Activated naive CD4-positive, alpha-beta T cell treated with anti-CD3 and anti-CD28 coated beads, Interleukin-2, amount 10 ng/mL, durations not matched to agents 7 days and 5 days (primary cell): ENCODE measurements around the gene MC2R.

Source experiments
- CTCF ChIA-PET: fragments of 350-600 bp; sonication (Branson Sonifier 250); formaldehyde crosslinking; loops from one replicate; lab custom pipeline; 2021; ENCODE audit warnings: antibody characterized with exemption; lab: Charles Lee
- DNase-seq: peaks from one replicate; pipeline ENCODE4 v3.0.0-alpha.2; 2020
- H3K27ac Mint-ChIP-seq: one replicate; pipeline ENCODE4 v1.8.0; 2021; ENCODE audit warnings: mild to moderate bottlenecking, moderate library complexity, mixed read lengths
- H3K27me3 Mint-ChIP-seq: one replicate; pipeline ENCODE4 v1.8.0; 2021; ENCODE audit warnings: mild to moderate bottlenecking, mixed read lengths
- H3K36me3 Mint-ChIP-seq: one replicate; pipeline ENCODE4 v1.8.0; 2021; ENCODE audit warnings: mixed read lengths
- H3K4me1 Mint-ChIP-seq: one replicate; pipeline ENCODE4 v1.8.0; 2021; ENCODE audit warnings: mixed read lengths
- H3K4me3 Mint-ChIP-seq: one replicate; pipeline ENCODE4 v1.8.0; 2021; ENCODE audit warnings: mild to moderate bottlenecking, moderate library complexity, mixed read lengths
- H3K9me3 Mint-ChIP-seq: one replicate; pipeline ENCODE4 v1.8.0; 2021; ENCODE audit warnings: mixed read lengths

MC2R gene

DNA sequence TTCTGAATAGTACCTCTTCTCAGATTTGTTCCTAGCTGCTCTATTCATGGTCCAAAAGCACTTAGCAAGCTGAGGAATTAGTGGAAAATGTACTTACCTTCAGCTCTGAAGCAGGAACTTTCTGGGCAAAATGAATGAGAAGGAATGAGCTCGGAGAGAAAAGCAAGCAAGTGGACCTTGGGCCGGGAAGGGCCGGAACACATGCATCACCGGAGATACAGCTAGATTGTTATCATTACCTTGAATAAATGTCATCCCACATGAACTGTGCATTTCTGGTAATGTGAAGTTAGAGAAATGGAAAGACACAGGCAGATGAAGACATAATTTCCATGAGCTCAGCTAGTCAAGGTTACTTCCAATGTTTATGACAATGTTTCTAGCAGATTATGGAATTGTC, at the start of gene MC2R:
Gene MC2R, minus strand, starts transcription at position 146 of the 400 bp plus-strand sequence. CDS start 30,018 bp downstream, outside the sequence.
- H3K9me3 Mint-ChIP-seq, result no peaks in the 10 kb centered on the region
- H3K27me3 Mint-ChIP-seq, result peaks cover 7% of the 10 kb centered on the region
- CTCF ChIA-PET, result no interaction called here
- no peak for DNase-seq
- no peaks in the 10 kb centered on the region for H3K36me3 Mint-ChIP-seq
- no peak within 1 kb of the TSS for H3K27ac Mint-ChIP-seq
- no peak within 1 kb of the TSS for H3K4me3 Mint-ChIP-seq
- no peaks in the 10 kb centered on the region for H3K4me1 Mint-ChIP-seq

- Mint-ChIP-seq H3K36me3 (no peaks in the 10 kb centered on the region), H3K27me3 (no peaks in the 10 kb centered on the region), H3K4me3 (no peak overlapping the region), H3K4me1 (no peaks in the 10 kb centered on the region), H3K27ac (no peak overlapping the region), H3K9me3 (peaks cover 2% of the 10 kb centered on the region)
- no peak for DNase-seq
- CTCF ChIA-PET, result no interaction called here
Measured at GRCh38 chr18:13945811-13946210, 30.5 kb upstream of the MC2R start.

- Mint-ChIP-seq H3K4me3 (no peak overlapping the region), H3K27me3 (no peaks in the 10 kb centered on the region), H3K36me3 (no peaks in the 10 kb centered on the region), H3K27ac (no peak overlapping the region), H3K4me1 (no peaks in the 10 kb centered on the region), H3K9me3 (no peaks in the 10 kb centered on the region)
- CTCF ChIA-PET, result no interaction called here
- DNase-seq, result no peak
Measured at GRCh38 chr18:13943338-13943737, 28.0 kb upstream of the MC2R start.

- H3K27ac Mint-ChIP-seq, result no peak overlapping the region
- no peaks in the 10 kb centered on the region for H3K27me3 Mint-ChIP-seq
- CTCF ChIA-PET, result no interaction called here
Measured at GRCh38 chr18:13940326-13940725, 25.0 kb upstream of the MC2R start.

DNA sequence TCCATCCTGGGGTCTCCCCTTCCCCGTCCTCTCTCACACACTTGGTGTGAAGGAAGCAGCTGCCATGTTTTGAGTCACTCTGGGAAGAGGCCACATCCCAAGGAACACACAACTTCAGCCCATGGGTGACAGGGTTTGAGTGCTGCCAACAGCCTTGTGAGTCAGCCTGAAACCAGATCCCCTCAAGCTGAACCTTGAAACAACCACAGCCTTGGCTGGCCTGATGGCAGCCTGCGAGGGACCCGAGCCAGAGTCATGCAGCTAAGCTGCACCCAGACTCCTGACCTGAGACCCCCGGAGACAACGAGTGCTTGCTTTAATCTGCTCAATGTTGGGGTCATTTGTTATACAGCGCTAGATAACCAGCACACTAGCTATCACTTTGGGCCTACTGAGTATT, 19.3 kb upstream of the MC2R start:
- H3K27ac Mint-ChIP-seq, result no peak overlapping the region
- no peaks in the 10 kb centered on the region for H3K4me1 Mint-ChIP-seq
- no peaks in the 10 kb centered on the region for H3K36me3 Mint-ChIP-seq
- no peak overlapping the region for H3K4me3 Mint-ChIP-seq
- H3K9me3 Mint-ChIP-seq, result no peaks in the 10 kb centered on the region
- H3K27me3 Mint-ChIP-seq, result no peaks in the 10 kb centered on the region
- CTCF ChIA-PET, result no interaction called here
- no peak for DNase-seq

More at GRCh38 chr18:13940326-13940725, 25.0 kb upstream of the MC2R start:
- Mint-ChIP-seq H3K4me3 (no peak overlapping the region), H3K9me3 (no peaks in the 10 kb centered on the region), H3K4me1 (no peaks in the 10 kb centered on the region), H3K36me3 (no peaks in the 10 kb centered on the region)
- DNase-seq, result no peak

GRCh38 chr18:13934058-13934457, 18.7 kb upstream of the MC2R start:
- no peak overlapping the region for H3K4me3 Mint-ChIP-seq
- no peak overlapping the region for H3K27ac Mint-ChIP-seq
- no peaks in the 10 kb centered on the region for H3K36me3 Mint-ChIP-seq
- CTCF ChIA-PET, result no interaction called here
- H3K27me3 Mint-ChIP-seq, result no peaks in the 10 kb centered on the region
- no peak for DNase-seq
- no peaks in the 10 kb centered on the region for H3K9me3 Mint-ChIP-seq
- H3K4me1 Mint-ChIP-seq, result no peaks in the 10 kb centered on the region

- H3K27ac Mint-ChIP-seq, result no peak overlapping the region
- DNase-seq, result no peak
- H3K4me1 Mint-ChIP-seq, result no peaks in the 10 kb centered on the region
- H3K9me3 Mint-ChIP-seq, result no peaks in the 10 kb centered on the region
- no peaks in the 10 kb centered on the region for H3K27me3 Mint-ChIP-seq
- H3K4me3 Mint-ChIP-seq, result no peak overlapping the region
- H3K36me3 Mint-ChIP-seq, result no peaks in the 10 kb centered on the region
- CTCF ChIA-PET, result no interaction called here
Measured at GRCh38 chr18:13932285-13933025, 17.1 kb upstream of the MC2R start.

GRCh38 chr18:13930964-13931363, 15.6 kb upstream of the MC2R start:
- CTCF ChIA-PET, result no interaction called here
- Mint-ChIP-seq H3K4me3 (no peak overlapping the region), H3K9me3 (no peaks in the 10 kb centered on the region), H3K4me1 (no peaks in the 10 kb centered on the region), H3K27me3 (no peaks in the 10 kb centered on the region), H3K36me3 (no peaks in the 10 kb centered on the region), H3K27ac (no peak overlapping the region)
- DNase-seq, result no peak

DNA sequence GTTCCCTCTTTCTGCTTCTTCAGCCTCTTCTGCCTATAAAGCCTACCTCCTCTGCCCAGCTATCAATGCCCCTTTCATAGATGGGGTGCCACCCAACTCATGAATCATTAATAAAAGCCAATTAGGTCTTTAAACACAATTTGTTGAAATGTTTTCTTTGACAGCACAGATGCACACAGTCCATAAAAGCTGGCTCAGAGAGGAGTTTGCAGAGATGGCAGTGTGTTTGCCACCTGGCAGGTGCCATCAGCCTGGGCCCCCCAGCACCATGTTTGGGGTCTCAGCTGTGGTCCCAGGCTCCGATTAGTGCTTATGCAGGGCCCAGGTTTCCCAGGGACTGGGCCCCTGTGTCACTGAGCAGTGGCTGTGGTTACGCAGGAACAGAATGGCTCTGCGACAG, 7.9 kb upstream of the MC2R start:
- no peak overlapping the region for H3K27ac Mint-ChIP-seq
- no peaks in the 10 kb centered on the region for H3K9me3 Mint-ChIP-seq
- H3K36me3 Mint-ChIP-seq, result no peaks in the 10 kb centered on the region
- H3K4me3 Mint-ChIP-seq, result no peak overlapping the region
- CTCF ChIA-PET, result no interaction called here
- DNase-seq, result no peak
- no peaks in the 10 kb centered on the region for H3K27me3 Mint-ChIP-seq
- no peaks in the 10 kb centered on the region for H3K4me1 Mint-ChIP-seq

DNA sequence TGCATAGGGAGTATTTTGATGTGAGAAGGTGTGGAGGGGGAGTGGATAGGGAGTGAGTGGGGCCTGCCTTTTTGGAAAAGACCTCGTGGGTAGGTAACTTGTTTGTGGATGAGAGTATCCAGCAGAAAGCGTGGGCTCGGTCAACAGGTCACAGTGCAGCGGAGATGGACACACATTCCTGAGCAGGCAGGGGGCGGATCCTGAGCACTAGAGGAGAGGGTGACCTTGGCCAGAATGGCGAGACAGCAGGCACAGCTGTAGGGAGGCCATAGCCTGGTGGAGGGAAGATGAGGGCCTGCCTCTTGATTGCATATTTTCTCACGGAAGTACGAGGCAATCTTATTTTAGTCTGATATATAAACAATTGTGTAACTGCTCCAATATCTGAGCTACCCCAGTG, 3.6 kb upstream of the MC2R start:
- Mint-ChIP-seq H3K36me3 (no peaks in the 10 kb centered on the region), H3K9me3 (no peaks in the 10 kb centered on the region), H3K27ac (no peak overlapping the region), H3K27me3 (peaks cover 3% of the 10 kb centered on the region), H3K4me3 (no peak overlapping the region), H3K4me1 (no peaks in the 10 kb centered on the region)
- CTCF ChIA-PET, result no interaction called here
- no peak for DNase-seq

DNA sequence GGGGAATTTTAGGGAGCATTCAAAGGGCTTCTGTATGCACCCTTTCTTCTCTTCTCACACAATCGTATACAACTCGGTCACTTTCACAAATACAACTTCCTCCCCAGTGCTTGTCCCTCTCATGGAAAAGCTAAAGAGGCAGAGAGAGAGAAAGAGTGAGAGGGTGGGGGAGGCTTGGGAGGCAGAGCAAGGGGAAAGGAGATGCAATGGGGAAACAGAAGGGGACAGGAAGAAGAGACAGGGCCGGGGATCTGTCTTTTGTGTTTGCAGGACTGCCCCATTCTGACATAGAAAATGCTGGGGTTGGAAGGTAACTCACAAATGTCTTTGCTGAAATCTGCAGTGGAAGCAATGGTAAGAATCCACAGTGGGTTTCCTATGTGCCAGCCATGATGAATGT, 2.1 kb upstream of the MC2R start:
- Mint-ChIP-seq H3K27me3 (peaks cover 7% of the 10 kb centered on the region), H3K4me1 (no peaks in the 10 kb centered on the region), H3K9me3 (no peaks in the 10 kb centered on the region), H3K36me3 (no peaks in the 10 kb centered on the region), H3K4me3 (no peak overlapping the region), H3K27ac (no peak overlapping the region)
- DNase-seq, result no peak
- CTCF ChIA-PET, result no interaction called here

GRCh38 chr18:13916559-13916958, 1.2 kb upstream of the MC2R start:
- H3K4me1 Mint-ChIP-seq, result no peaks in the 10 kb centered on the region
- H3K27ac Mint-ChIP-seq, result no peak overlapping the region
- CTCF ChIA-PET, result no interaction called here
- no peak overlapping the region for H3K4me3 Mint-ChIP-seq
- H3K36me3 Mint-ChIP-seq, result no peaks in the 10 kb centered on the region
- peaks cover 7% of the 10 kb centered on the region for H3K27me3 Mint-ChIP-seq
- DNase-seq, result no peak
- H3K9me3 Mint-ChIP-seq, result no peaks in the 10 kb centered on the region

DNA sequence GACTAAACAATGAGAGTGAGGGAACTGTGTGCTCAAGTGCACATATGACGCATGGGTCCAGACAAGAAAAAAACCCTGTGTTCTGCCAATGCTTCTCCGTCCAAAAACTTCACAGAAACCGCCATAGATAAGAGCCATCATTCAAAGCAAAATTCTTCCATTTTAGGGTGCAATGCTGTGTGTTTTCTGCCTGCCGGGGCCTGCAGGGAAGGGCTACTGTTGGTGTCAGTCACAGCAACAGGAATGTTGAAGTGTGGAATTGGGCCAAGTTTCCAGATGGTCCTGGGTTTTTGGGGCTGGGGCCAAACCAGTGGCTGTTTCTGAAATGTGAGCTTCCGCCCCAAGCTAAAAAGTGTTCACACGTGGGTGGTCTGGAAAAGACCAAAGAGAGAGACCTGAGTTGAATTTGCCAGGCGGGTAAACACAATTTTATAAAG, 677 bp upstream of the MC2R start:
- peaks cover 7% of the 10 kb centered on the region for H3K27me3 Mint-ChIP-seq
- H3K4me3 Mint-ChIP-seq, result no peak overlapping the region
- no peak overlapping the region for H3K27ac Mint-ChIP-seq
- H3K4me1 Mint-ChIP-seq, result no peaks in the 10 kb centered on the region
- CTCF ChIA-PET, result no interaction called here
- no peak for DNase-seq
- no peaks in the 10 kb centered on the region for H3K36me3 Mint-ChIP-seq
- no peaks in the 10 kb centered on the region for H3K9me3 Mint-ChIP-seq

DNA sequence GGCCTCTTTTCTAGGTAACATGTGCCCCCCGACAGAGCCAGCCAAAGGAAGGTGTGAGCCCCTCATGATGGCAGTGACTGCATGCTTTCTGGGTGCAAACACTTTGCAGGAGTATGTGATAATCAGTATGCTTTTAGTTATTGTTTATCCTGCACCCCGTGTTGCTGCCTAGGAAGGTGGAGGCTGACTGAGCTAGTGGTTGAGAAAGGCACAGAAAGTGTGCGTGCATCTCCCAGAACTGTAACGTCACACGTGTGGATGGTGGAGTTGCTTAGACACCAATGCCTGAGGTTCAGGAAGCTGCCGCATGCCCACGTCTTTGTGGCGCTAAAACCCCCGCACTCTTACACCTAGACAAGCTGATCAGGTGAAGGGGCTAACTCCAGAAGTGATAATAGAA, 580 bp downstream of the MC2R start:
- Mint-ChIP-seq H3K36me3 (no peaks in the 10 kb centered on the region), H3K4me1 (no peaks in the 10 kb centered on the region), H3K27ac (no peak overlapping the region), H3K27me3 (peaks cover 7% of the 10 kb centered on the region), H3K9me3 (no peaks in the 10 kb centered on the region), H3K4me3 (no peak overlapping the region)
- CTCF ChIA-PET, result no interaction called here
- DNase-seq, result no peak

DNA sequence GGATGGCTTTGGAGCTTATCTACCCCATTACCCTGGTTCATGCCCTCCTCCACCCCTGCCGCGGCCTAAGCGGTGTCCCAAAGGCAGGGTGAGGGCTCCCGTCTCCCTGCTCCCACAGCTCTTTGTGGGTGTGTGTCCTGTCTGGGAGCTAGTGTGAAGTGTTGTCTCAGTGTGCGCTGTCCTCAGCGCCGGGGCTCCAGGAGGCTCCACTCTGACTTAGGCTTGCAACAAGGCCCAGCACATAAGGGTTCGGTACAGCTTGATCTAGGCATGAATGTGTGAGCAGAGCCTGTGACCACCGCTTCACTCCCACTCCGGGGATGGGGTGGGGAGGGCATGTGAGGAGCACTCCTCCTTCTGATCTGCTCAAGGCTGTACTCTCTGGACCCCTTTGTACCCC, 1.2 kb downstream of the MC2R start:
- H3K9me3 Mint-ChIP-seq, result no peaks in the 10 kb centered on the region
- no peaks in the 10 kb centered on the region for H3K4me1 Mint-ChIP-seq
- CTCF ChIA-PET, result no interaction called here
- no peak overlapping the region for H3K4me3 Mint-ChIP-seq
- H3K27me3 Mint-ChIP-seq, result peaks cover 7% of the 10 kb centered on the region
- no peak for DNase-seq
- no peak overlapping the region for H3K27ac Mint-ChIP-seq
- no peaks in the 10 kb centered on the region for H3K36me3 Mint-ChIP-seq
